Measurements from ENCODE around the gene EPHB2. TPM values are rescaled to one million over a fixed set of nuclear protein-coding genes. Genes with fewer than 3 reads are reported as not detected.
A peak's percentile ranks its signal among the peaks of the same experiment; 100 is the strongest.

Gene EPHB2
- total RNA-seq, 1 donor from 2014 or later = 6.0 TPM

DNA sequence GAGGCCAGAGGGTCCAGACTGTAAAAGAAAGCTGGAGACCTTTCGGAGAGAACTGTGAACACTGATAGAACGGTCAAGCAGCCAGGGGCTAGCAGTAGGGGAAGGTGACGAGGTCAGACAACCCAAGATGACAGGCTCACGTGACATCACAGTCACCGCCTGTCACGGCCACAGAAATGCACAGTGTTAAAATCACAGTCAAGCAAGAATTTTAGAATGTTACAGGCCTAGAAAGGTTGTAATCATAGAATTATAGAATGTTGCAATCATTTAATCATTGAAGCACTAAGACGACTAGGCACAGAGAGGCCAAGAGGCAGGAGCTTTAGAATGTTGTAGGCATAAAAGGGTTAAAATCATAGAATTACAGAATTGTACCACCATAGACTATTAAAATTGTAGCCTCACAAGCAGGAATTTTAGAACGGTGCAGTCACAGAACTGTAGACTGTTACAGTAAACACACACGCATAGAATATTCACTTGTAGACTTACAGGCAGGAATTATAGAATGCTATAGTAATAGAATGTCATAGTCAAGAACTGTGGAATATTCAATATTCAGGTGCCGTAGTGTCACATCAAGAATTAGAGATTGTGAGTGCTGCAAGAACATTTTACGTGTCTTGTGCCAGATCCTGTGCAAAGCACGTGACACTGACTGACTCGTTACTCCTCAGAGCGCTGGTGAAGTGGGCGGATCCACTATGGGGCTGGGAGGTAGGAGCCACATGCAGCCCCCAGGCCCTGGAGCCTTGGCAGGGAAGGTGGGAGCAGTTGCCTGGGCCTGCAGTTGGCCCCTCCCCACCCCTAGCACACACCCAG, 118.1 kb downstream of the EPHB2 start:
- intact Hi-C loops (cut with DNase I) = no loop called here
- ATAC-seq = no peak
- H3K27ac ChIP-seq = no peak overlapping the region
- no peaks in the 10 kb centered on the region for H3K27me3 ChIP-seq
- H3K4me1 ChIP-seq = no peaks in the 10 kb centered on the region
- TF ChIP-seq, protein P1, sequence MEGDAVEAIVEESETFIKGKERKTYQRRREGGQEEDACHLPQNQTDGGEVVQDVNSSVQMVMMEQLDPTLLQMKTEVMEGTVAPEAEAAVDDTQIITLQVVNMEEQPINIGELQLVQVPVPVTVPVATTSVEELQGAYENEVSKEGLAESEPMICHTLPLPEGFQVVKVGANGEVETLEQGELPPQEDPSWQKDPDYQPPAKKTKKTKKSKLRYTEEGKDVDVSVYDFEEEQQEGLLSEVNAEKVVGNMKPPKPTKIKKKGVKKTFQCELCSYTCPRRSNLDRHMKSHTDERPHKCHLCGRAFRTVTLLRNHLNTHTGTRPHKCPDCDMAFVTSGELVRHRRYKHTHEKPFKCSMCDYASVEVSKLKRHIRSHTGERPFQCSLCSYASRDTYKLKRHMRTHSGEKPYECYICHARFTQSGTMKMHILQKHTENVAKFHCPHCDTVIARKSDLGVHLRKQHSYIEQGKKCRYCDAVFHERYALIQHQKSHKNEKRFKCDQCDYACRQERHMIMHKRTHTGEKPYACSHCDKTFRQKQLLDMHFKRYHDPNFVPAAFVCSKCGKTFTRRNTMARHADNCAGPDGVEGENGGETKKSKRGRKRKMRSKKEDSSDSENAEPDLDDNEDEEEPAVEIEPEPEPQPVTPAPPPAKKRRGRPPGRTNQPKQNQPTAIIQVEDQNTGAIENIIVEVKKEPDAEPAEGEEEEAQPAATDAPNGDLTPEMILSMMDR (IDR thresholded peaks at IDR 0.05) = no peak
- DNase-seq = no peak
- no peaks in the 10 kb centered on the region for H3K36me3 ChIP-seq
- H3K9me3 ChIP-seq = no peaks in the 10 kb centered on the region
- no peak overlapping the region for H3K4me3 ChIP-seq

DNA sequence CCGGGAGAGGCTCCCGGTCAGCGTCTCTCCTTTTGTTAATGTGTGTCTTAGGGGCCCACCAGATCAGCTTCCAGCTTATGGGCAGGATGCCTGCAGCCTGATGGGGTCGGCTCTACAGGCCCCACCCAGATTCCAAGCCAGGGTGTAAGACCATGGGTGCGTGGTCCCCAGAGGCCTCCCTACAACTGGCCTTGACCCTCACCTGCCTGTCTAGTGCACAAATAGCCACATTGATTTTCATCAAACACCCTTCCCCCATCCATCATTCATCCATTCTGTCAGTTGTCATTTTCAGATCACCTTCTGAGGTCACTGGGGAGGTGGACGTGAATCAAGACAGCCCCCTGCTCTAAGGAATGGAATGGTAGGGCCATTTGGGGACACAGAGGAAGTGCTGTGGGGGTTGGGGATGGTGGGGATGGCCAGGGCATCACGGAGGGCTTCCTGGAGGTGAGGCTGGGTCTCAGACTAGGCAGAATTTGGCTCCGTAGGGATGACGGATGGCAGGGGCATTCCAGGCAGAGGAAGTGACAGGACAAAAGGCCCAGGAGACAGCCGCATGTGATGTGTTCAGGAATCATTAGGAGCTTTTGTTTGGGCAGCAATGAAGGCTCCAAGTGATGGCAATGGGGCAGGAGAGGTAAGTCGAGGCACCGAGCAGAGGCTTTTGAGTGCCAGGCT, 118.8 kb downstream of the EPHB2 start:
- no peaks in the 10 kb centered on the region for H3K9me3 ChIP-seq
- no peaks in the 10 kb centered on the region for H3K4me1 ChIP-seq
- intact Hi-C loops (cut with DNase I) = no loop called here
- no peak overlapping the region for H3K27ac ChIP-seq
- DNase-seq (no peak), ATAC-seq (no peak)
- TF ChIP-seq, protein P1 (IDR thresholded peaks at IDR 0.05) = no peak
- H3K36me3 ChIP-seq = no peaks in the 10 kb centered on the region
- H3K4me3 ChIP-seq = no peak overlapping the region
- no peaks in the 10 kb centered on the region for H3K27me3 ChIP-seq

GRCh38 chr1:22830041-22830566, 119.5 kb downstream of the EPHB2 start:
- H3K4me3 ChIP-seq = no peak overlapping the region
- intact Hi-C loops (cut with DNase I) = no loop called here
- H3K4me1 ChIP-seq = no peaks in the 10 kb centered on the region
- DNase-seq (no peak), ATAC-seq (peak; percentile 14)
- no peaks in the 10 kb centered on the region for H3K9me3 ChIP-seq
- H3K27ac ChIP-seq = no peak overlapping the region
- H3K36me3 ChIP-seq = no peaks in the 10 kb centered on the region
- TF ChIP-seq, protein P1 (IDR thresholded peaks at IDR 0.05) = no peak
- H3K27me3 ChIP-seq = no peaks in the 10 kb centered on the region

DNA sequence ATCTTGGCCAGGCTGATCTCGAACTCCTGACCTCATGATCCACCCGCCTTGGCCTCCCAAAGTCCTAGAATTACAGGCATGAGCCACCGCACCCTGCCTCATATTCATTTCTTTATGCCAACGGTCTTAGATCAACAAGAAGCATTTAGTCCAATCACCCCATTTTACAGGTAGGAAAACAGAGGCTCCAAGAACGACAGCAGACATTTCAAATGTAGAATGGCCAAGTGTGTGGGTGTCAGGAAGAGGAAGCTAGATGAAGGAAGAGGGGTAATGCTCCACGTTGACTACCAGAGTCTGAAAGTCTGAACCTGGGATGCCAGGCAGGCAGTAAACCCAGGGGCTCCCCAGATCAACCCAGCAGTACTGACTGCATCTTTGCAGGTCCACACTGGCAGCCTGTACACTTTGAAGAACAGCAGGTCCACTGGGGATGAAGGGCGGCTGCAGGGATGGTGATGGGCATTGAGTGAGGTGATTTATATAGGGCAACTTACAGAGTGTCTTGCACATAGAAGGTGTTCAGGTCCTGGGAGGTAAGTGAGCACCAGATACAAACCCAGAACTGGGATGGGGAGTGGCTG, 120.2 kb downstream of the EPHB2 start:
- TF ChIP-seq, protein P1 (IDR thresholded peaks at IDR 0.05) = no peak
- Histone ChIP-seq H3K4me1 (no peaks in the 10 kb centered on the region), H3K27ac (no peak overlapping the region), H3K27me3 (no peaks in the 10 kb centered on the region), H3K36me3 (no peaks in the 10 kb centered on the region), H3K9me3 (no peaks in the 10 kb centered on the region), H3K4me3 (no peak overlapping the region)
- intact Hi-C loops (cut with DNase I) = no loop called here
- ATAC-seq (no peak), DNase-seq (no peak)

GRCh38 chr1:22831729-22832413, 121.2 kb downstream of the EPHB2 start:
- intact Hi-C loops (cut with DNase I) = no loop called here
- DNase-seq (no peak), ATAC-seq (peak; percentile 89)
- H3K36me3 ChIP-seq = no peaks in the 10 kb centered on the region
- H3K4me1 ChIP-seq = no peaks in the 10 kb centered on the region
- H3K4me3 ChIP-seq = no peak overlapping the region
- TF ChIP-seq, protein P1 (IDR thresholded peaks at IDR 0.05) = no peak
- H3K27ac ChIP-seq = no peak overlapping the region
- no peaks in the 10 kb centered on the region for H3K27me3 ChIP-seq
- no peaks in the 10 kb centered on the region for H3K9me3 ChIP-seq

Data from upper lobe of right lung (tissue), 1 donor.